ENCODE data around the gene AKNAD1.

DNA sequence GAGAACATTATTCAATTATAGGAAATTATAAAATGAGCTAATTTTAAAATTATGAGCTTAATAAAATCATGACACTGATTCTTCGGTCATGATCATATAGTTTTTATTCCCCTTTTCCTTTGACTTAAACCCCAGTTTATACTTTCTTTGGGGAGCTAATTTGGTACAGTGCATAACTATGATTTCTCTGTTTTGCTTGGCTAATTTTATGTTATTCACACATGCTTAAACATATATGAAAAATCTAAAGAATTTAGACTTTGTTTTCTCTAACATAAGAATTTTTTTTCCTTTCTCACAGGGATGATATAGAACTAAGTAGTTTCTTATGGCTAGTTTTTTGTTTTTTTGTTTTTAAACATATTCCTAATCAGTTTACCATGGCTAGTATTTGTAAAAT is 57.9 kb downstream of the AKNAD1 start:
- TF ChIP-seq, protein P1, sequence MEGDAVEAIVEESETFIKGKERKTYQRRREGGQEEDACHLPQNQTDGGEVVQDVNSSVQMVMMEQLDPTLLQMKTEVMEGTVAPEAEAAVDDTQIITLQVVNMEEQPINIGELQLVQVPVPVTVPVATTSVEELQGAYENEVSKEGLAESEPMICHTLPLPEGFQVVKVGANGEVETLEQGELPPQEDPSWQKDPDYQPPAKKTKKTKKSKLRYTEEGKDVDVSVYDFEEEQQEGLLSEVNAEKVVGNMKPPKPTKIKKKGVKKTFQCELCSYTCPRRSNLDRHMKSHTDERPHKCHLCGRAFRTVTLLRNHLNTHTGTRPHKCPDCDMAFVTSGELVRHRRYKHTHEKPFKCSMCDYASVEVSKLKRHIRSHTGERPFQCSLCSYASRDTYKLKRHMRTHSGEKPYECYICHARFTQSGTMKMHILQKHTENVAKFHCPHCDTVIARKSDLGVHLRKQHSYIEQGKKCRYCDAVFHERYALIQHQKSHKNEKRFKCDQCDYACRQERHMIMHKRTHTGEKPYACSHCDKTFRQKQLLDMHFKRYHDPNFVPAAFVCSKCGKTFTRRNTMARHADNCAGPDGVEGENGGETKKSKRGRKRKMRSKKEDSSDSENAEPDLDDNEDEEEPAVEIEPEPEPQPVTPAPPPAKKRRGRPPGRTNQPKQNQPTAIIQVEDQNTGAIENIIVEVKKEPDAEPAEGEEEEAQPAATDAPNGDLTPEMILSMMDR (IDR thresholded peaks at IDR 0.05), result no peak
- no peak for TF ChIP-seq POLR2A (IDR thresholded peaks at IDR 0.05)
